Smooth muscle cell of trachea (primary cell): Measurements from ENCODE around the gene DDIAS. TPM values are rescaled to one million over a fixed set of nuclear protein-coding genes. Genes with fewer than 3 reads are reported as not detected.

ENCODE experiments used
- total RNA-seq: library from RNA; depleted of rRNA; stranded (reverse); fragments of >200 nt; gene quantifications from 2 replicates; pipeline ENCODE4 v1.2.1, GENCODE V29; 2014

The DDIAS gene
- total RNA-seq: 0.66 and 5.5 TPM in 2 replicates

GRCh38 chr11:82901165-82901921 lies at the start of gene DDIAS:
TSS of gene DDIAS (plus strand) at chr11:82901736. CDS start at chr11:82914739, 13,003 bp downstream.

GRCh38 chr11:82900277-82901164 lies 1.0 kb upstream of the DDIAS start, which contains the start of gene PRCP:
TSS of gene PRCP (minus strand) at chr11:82900430. CDS start at chr11:82900402, 28 bp downstream.

Other genes with a start within 250 kb of the DDIAS start
- gene FAM181B, start 167.9 kb upstream of the DDIAS start, total RNA-seq: under 0.01 TPM in 1 of 2 replicates, not detected in the other
- 46.3 and 61.7 TPM in 2 replicates for gene PRCP, start 1.3 kb upstream of the DDIAS start, total RNA-seq
- 18.6 and 26.0 TPM in 2 replicates for gene RAB30, start 170.2 kb downstream of the DDIAS start, total RNA-seq